Choroid plexus epithelial cell (primary cell): ENCODE measurements around the gene SEZ6.
A peak's percentile ranks its signal among the peaks of the same experiment; 100 is the strongest.

Experiments
- DNase-seq: peaks from one replicate; pipeline ENCODE4 v3.0.0-alpha.2; 2010; ENCODE audit warnings: low read depth
- H3K4me3 ChIP-seq: 2 replicates; pipeline ENCODE4 v1.5.1; 2011; ENCODE audit warnings: low read depth, mild to moderate bottlenecking, control low read depth, low read length, moderate library complexity
- CTCF ChIP-seq: conservative IDR thresholded peaks from 2 replicates; pipeline ENCODE4 v1.5.1; 2011; ENCODE audit warnings: low read depth, mild to moderate bottlenecking, control low read depth, inconsistent platforms, low read length, moderate library complexity

SEZ6 gene

GRCh38 chr17:28985950-28986713 lies 19.7 kb downstream of the SEZ6 start:
- no peak for TF ChIP-seq CTCF
- no peak for DNase-seq
- no peak overlapping the region for H3K4me3 ChIP-seq

- no peak for TF ChIP-seq CTCF
- DNase-seq = no peak
- no peak overlapping the region for H3K4me3 ChIP-seq
Observed at GRCh38 chr17:28983286-28984230, 22.3 kb downstream of the SEZ6 start.

GRCh38 chr17:28982131-28982793 lies 23.6 kb downstream of the SEZ6 start:
- DNase-seq = peak; percentile 79
- H3K4me3 ChIP-seq = no peak overlapping the region
- TF ChIP-seq CTCF = no peak

- no peak for TF ChIP-seq CTCF
- H3K4me3 ChIP-seq = no peak overlapping the region
- no peak for DNase-seq
Observed at GRCh38 chr17:28978356-28978964, 27.4 kb downstream of the SEZ6 start.

- DNase-seq = no peak
- H3K4me3 ChIP-seq = no peak overlapping the region
- no peak for TF ChIP-seq CTCF
Observed at GRCh38 chr17:28977659-28978355, 28.0 kb downstream of the SEZ6 start.

- DNase-seq = no peak
- no peak overlapping the region for H3K4me3 ChIP-seq
- no peak for TF ChIP-seq CTCF
Observed at GRCh38 chr17:28975646-28976045, 30.2 kb downstream of the SEZ6 start.
